Ishikawa (cell line): ENCODE data around the gene HTRA1.

Experiments
- CEBPB ChIP-seq: IDR thresholded peaks from 2 replicates; pipeline ENCODE4 v1.6.1; 2012
- CREB1 ChIP-seq: IDR thresholded peaks from 2 replicates; pipeline ENCODE4 v1.6.1; 2012; ENCODE audit warnings: low read depth
- EGR1 ChIP-seq: IDR thresholded peaks from 2 replicates; pipeline ENCODE4 v1.6.1; 2012
- EP300 ChIP-seq: IDR thresholded peaks from 2 replicates; pipeline ENCODE4 v1.6.1; 2012; ENCODE audit warnings: borderline replicate concordance
- FOXM1 ChIP-seq: IDR thresholded peaks from 2 replicates; pipeline ENCODE4 v1.6.1; 2012; ENCODE audit warnings: low read depth, borderline replicate concordance
- NFIC ChIP-seq: IDR thresholded peaks from 2 replicates; pipeline ENCODE4 v1.6.1; 2012
- RAD21 ChIP-seq: IDR thresholded peaks from 2 replicates; pipeline ENCODE4 v1.6.1; 2012; ENCODE audit warnings: low read depth
- TAF1 ChIP-seq: IDR thresholded peaks from 2 replicates; pipeline ENCODE4 v1.6.1; 2012; ENCODE audit warnings: low read depth, mild to moderate bottlenecking
- TCF12 ChIP-seq: IDR thresholded peaks from 2 replicates; pipeline ENCODE4 v1.6.1; 2012; ENCODE audit warnings: low read depth
- TEAD4 ChIP-seq: IDR thresholded peaks from 2 replicates; pipeline ENCODE4 v1.6.1; 2012
- YY1 ChIP-seq: IDR thresholded peaks from 2 replicates; pipeline ENCODE4 v1.6.1; 2012; ENCODE audit warnings: low read depth
- ZBTB7A ChIP-seq: IDR thresholded peaks from 2 replicates; pipeline ENCODE4 v1.6.1; 2012; ENCODE audit warnings: low read depth
- TF ChIP-seq, protein P1 (sequence below): IDR thresholded peaks from 2 replicates; pipeline ENCODE4 v1.6.1; 2012
- TF ChIP-seq, protein P2 (sequence below): IDR thresholded peaks from 2 replicates; pipeline ENCODE4 v1.6.1; 2012
- TF ChIP-seq, protein P3 (sequence below): IDR thresholded peaks from 2 replicates; pipeline ENCODE4 v1.6.1; 2012; ENCODE audit warnings: low read depth, mild to moderate bottlenecking

HTRA1 gene

DNA sequence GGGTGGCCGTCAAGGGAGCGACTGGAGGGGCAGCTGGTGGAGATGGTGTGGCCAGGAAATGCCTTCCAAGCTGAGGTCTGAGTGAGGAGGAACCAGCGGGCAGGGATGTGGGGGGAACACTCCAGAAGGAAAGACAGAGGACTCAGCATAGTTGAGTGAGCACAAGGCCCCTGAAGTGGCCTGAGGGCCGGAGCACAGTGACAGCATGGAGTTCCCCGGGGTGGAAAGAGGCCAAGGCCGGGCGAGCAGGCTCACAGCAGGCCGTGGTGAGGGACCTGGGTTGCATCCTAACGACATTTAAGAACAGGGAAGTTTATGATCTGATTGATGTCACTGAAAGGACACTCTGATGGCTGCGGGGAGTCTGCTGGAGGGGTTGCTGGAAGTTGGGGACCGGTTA is 48.0 kb downstream of the HTRA1 start:
- TF ChIP-seq EP300 (no peak), FOXM1 (no peak), TAF1 (no peak), CREB1 (no peak), ZBTB7A (no peak), TEAD4 (no peak), RAD21 (no peak), YY1 (no peak)
- TF ChIP-seq, protein P1, sequence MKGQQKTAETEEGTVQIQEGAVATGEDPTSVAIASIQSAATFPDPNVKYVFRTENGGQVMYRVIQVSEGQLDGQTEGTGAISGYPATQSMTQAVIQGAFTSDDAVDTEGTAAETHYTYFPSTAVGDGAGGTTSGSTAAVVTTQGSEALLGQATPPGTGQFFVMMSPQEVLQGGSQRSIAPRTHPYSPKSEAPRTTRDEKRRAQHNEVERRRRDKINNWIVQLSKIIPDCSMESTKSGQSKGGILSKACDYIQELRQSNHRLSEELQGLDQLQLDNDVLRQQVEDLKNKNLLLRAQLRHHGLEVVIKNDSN: no peak
- TF ChIP-seq, protein P2, sequence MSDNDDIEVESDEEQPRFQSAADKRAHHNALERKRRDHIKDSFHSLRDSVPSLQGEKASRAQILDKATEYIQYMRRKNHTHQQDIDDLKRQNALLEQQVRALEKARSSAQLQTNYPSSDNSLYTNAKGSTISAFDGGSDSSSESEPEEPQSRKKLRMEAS: no peak
- TF ChIP-seq, protein P3, sequence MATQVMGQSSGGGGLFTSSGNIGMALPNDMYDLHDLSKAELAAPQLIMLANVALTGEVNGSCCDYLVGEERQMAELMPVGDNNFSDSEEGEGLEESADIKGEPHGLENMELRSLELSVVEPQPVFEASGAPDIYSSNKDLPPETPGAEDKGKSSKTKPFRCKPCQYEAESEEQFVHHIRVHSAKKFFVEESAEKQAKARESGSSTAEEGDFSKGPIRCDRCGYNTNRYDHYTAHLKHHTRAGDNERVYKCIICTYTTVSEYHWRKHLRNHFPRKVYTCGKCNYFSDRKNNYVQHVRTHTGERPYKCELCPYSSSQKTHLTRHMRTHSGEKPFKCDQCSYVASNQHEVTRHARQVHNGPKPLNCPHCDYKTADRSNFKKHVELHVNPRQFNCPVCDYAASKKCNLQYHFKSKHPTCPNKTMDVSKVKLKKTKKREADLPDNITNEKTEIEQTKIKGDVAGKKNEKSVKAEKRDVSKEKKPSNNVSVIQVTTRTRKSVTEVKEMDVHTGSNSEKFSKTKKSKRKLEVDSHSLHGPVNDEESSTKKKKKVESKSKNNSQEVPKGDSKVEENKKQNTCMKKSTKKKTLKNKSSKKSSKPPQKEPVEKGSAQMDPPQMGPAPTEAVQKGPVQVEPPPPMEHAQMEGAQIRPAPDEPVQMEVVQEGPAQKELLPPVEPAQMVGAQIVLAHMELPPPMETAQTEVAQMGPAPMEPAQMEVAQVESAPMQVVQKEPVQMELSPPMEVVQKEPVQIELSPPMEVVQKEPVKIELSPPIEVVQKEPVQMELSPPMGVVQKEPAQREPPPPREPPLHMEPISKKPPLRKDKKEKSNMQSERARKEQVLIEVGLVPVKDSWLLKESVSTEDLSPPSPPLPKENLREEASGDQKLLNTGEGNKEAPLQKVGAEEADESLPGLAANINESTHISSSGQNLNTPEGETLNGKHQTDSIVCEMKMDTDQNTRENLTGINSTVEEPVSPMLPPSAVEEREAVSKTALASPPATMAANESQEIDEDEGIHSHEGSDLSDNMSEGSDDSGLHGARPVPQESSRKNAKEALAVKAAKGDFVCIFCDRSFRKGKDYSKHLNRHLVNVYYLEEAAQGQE: no peak

DNA sequence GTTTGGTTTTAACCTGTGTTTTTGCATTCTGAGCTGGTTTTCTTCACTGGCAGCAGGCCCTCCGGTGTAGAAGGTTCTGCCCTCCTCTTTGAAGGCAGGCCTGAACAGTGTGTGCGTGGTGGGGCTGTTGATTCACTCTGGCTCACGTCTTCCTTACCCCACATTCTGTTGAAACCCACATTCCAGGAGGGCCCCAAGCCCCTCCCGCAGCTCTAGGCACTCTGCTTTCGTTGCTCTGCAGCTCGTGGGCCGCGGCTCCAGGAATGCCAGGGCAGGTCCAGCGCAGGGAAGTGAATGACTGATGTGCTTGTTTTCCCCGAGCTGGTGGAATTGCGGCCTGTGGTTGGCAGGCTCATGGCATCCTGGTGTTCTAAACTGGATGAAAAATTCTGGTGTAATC is 49.0 kb downstream of the HTRA1 start:
- TF ChIP-seq CEBPB: no peak
- TF ChIP-seq, protein P2: no peak
- TF ChIP-seq FOXM1: no peak
- TF ChIP-seq, protein P1: no peak
- TF ChIP-seq YY1: no peak

DNA sequence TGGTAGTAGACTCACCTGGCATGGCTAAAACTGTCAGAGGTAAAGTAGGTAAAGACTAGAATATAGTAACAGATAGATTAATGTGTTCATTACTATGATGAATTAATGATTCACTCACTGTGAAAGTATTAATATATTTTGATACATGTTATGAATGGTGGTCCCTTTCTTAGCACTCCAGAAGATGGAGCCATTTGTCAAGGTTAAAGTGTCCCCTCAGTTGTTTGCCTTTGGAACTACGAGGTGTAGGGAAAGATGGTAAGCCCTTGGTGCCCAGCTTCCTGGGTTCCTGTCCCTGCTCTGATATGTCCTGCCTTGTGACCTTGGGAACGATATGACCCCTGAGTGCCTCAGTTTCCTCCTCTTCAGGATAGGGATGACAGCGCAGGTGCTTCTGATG is 49.4 kb downstream of the HTRA1 start:
- peak; percentile 39 for TF ChIP-seq RAD21
- TF ChIP-seq ZBTB7A: no peak

DNA sequence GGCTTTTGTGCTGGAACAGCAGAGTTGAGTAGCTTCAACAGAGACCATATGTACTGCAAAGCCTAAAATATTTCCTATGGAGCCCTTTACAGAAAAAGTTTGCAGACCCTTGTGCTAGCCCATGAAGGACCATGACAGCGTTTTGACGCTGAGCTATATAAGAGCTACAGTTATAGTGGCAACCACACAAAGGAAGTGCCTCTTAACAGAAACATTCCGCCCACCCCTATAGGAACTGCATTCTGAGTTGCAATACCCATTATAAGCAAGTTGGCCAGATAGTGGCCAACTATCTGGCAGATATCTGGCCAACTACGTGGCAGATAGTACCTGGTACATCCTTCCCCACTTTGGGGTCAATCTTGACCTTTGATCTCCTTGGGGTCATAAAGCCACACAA is 51.7 kb downstream of the HTRA1 start:
- TF ChIP-seq FOXM1 (no peak), CREB1 (no peak), TEAD4 (no peak), EGR1 (no peak), NFIC (no peak), TCF12 (no peak), EP300 (no peak), RAD21 (no peak), TAF1 (no peak)
- TF ChIP-seq, protein P1: no peak
- TF ChIP-seq, protein P3: no peak
- TF ChIP-seq, protein P2: no peak

DNA sequence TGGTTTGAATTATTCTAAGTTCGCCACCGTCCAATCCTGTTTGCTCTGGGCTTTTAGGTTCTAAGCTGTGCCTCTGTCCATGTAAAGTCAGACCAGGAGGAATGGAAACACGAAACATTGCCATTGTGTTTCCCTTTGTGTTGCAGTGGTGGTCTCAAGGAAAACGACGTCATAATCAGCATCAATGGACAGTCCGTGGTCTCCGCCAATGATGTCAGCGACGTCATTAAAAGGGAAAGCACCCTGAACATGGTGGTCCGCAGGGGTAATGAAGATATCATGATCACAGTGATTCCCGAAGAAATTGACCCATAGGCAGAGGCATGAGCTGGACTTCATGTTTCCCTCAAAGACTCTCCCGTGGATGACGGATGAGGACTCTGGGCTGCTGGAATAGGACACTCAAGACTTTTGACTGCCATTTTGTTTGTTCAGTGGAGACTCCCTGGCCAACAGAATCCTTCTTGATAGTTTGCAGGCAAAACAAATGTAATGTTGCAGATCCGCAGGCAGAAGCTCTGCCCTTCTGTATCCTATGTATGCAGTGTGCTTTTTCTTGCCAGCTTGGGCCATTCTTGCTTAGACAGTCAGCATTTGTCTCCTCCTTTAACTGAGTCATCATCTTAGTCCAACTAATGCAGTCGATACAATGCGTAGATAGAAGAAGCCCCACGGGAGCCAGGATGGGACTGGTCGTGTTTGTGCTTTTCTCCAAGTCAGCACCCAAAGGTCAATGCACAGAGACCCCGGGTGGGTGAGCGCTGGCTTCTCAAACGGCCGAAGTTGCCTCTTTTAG is 52.9 kb downstream of the HTRA1 start:
- TF ChIP-seq ZBTB7A (no peak), CEBPB (no peak), YY1 (no peak), FOXM1 (no peak), TAF1 (no peak), TEAD4 (no peak), EGR1 (no peak), RAD21 (no peak)
- TF ChIP-seq, protein P3: no peak
- TF ChIP-seq, protein P1: no peak
- TF ChIP-seq, protein P2: no peak
